ENCODE measurements around the gene FZD1.
"Not testable (repeated sequence)": the region's sequence is repeated elsewhere in the genome, so short reads cannot be mapped to it uniquely, and the experiment has no call there.

FZD1 gene

DNA sequence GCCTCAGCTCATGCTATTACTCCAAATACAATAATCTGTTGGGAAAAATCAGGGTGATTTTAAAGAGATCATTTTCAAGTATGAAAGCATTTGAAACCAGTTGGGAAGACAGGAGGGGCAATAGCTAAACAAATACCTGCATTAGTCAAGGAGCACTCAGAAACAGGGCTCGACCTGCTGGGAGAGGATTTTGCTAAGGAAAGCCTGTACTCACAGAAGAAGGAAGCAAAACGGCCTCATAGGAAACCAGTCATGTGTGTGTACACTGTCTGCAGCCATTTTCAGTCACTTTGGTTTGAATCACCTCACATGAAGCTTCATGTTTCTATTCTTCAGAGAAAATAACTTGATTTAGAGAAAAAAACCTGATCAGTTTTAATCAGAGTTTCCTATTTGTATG lies 38.6 kb downstream of the FZD1 start:
- peak; percentile 11 for DNase-seq

DNA sequence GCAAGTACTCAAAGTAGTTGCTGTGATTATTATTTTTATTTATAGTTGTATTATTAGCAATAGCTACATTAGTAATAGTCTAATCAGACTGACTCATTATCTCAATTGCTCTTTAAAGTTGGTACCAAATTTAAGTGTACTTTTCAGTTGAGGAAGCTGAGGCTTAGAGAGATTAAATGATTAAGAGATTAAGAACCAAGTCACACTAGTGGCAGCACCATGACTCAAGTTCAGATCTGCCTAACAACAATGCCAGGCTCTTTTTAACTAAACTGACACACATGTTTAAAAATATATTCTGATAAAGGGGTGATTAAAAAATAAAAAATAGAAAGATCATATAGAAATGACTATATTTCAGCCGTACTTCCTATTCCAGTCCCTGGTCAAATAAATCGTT lies 42.0 kb downstream of the FZD1 start:
- no peak for DNase-seq

DNA sequence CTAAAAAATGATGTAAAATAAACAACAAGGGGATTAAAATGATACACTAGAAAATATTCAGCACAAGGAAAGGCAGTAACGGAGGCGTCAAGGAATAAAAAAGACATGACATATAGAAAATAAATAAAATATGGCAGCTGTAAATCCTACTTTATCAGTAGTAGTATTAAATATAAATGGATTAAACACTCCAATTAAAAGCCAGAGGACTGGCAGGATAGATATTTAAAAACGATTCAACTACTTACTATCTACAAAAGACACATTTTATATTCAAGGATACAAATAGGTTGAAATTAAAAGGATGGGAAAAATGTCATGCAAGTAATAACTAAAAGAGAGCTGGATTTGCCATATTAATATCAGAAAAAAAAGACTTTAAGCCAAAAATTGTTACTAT lies 43.2 kb downstream of the FZD1 start:
- DNase-seq: no peak

DNA sequence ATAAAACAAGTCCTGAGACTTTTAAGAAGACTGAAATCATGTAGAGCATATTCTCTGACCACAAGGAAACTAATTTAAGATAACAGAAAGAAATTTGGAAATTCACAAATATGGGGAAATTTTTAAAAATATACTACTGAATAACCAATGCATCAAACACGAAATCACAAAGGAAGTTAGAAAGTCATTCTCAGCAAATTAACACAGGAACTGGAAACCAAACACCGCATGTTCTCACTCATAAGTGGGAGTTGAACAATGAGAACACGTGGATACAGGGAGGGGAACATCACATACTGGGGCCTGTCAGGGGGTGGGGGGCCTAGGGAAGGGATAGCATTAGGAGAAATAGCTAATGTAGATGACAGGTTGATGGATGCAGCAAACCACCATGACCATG lies 44.0 kb downstream of the FZD1 start:
- not testable (repeated sequence) for DNase-seq

DNA sequence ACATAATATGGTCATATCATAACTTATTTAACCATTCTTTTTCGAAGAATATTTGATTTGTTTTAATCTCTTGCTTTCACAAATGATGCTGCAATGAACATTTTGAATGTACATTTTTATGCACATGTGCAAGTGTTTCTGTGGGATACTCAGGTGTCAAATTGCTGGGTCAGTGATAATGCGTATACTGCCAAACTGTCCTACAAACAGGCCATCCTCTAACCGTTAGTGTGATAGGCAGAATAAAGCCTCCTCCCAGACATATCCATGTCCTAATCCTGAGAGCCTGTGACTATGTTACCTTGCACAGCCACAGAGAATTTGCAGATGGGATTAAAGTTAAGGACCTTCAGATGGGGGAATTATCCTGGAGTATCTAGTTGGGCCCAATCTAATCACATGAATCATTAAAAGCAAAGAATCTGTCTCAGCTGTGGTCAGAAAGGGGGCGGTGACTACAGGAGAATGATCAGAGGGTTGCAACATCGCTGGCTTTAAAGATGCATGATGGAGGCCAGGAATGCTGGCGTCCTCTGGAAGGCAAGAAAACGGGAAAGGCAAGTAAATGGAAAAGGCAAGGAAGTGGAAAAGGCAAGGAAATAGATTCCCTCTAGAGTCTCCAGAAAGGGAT lies 46.7 kb downstream of the FZD1 start:
- DNase-seq: no peak

DNA sequence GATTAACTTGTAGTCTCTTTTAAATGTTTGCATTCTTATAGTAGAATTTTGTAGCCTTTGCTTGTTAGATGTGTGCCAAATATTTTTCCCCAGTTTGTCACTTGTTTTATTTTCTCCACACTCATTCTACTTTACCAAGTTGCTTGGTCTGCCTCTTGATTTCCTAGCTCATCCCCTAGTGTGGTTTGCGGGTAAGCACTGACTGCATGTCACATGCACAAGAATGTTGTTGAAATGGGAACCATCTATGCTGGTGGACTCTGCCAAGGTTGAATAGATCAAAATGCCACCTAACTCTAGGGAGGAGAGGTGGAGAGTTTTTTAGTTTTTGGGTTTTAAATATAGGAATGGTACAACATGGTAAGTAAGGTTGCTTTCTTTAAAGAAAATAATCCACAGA lies 47.6 kb downstream of the FZD1 start:
- DNase-seq: no peak

DNA sequence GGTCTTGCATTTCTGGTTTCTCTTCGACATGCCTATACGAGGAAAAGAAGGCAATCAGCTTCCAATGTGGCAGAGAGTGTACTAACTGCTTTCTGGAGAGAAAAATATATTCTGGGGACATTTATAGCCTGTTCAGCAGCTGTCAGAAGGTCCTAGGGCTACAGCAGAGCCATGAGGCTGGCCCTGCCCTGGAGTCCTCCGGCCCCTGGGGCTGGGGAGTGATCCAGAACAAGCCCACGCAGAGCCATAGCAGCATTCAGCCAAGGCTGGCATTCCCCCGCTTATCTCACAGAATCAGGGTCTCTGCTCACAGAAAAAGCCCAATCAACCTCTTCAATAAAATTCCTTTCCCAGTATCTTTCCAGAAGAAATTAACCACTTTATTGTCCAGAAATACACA lies 48.9 kb downstream of the FZD1 start:
- no peak for DNase-seq

DNA sequence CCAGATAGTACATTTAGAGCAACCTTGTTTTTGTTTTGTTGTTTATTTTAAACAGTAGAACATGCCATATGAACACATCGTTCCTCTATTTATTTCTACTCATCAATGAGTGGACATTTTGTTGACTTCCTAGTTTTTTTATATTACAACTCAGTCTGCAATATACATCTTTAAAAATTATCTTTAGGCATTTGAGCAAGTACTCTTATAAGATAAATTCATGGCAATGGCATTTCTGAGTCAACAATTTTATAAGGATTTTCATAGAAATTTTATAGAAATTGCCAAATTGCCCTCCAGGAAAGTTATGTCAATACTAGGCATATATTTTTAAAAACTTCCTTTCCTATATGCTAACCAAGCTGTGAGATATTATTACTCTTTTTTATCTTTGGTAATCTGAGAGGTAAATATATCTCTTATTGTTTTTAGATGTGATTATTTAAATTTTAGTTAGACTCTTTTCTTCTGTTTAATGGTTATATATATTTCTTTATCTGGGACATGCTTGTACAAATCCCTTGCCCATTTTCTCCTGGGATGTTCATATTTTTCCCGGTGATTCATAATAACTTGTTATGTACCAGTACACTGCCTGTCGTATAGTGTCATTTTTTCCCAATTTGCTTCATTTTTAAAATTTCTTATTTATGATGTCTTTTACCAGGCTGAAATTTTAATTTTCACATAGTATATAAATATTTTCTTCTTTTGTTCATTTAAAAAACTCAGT lies 50.5 kb downstream of the FZD1 start:
- DNase-seq: no peak

DNA sequence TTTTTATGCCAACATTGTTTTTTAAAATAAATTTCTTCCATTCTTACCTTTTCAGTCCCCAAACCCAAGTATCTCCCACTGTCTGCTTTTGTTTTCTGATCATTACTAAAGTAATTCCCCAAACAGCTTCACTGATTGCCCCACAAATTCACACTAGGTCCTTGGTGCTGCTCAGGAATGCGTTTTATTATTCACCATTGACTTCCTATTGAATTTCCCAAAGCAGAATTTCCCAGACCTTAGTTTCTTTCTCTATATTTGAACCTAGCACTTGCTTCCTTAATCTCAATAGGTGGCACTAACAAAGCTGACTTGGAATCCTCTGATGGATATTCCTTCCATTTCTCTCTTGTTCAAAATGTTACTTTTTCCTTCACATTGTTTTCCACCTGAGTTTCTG lies 52.2 kb downstream of the FZD1 start:
- DNase-seq: no peak

DNA sequence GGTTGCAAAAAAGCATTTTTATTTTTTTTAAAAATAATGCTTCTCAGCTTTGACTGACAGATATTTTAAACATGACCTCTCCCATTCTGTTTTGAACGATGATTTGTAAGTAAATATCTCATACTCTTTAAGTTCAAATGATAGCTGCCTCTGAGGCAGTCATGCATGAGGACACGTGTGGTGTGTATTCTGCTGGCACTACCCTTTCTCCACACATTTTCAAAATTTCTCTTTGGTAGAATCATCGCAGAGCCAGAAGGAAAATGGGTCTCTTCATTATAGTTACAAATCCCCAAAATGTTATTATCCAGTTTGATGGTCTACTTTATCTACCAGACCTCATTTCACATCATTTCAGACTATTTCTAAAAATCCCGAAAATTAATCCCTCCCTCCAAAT lies 55.1 kb downstream of the FZD1 start:
- DNase-seq: no peak

DNA sequence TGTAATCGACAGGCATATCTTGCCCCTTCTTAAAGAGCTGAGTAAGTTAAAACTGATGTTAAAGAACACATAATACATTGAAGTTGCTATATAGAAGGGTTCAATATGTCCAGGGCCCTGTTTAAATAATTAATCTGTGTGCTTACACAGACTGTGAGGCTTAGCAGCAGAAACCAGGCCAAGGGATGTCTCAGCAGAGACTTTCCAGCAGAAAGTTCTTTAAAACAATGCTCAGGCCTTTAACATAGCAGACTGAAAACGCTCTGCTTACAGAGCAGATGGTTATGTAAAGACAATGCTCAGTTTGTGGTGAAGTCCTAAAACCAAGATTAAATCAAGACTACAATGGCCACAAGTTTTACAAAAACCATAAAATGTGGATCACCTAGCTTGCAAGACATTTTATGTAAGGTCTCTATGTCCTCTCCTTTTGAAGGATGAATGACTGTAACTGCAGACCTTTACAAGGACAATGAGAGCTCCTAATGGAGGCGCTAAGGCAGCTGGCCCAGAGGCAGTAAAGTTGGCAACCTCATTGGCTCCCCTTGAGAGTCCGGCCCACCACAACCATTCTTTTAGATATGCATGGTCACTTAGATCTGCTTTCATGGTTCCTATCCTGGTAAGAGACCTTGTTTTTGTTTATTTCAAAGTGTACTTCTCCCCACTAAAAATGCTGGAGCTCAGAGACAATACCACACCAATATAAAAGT lies 56.3 kb downstream of the FZD1 start:
- DNase-seq: no peak

All from NCI-H2029 (cell line).